IMR-90 (cell line): ENCODE measurements around the gene OTUB2. TPM values are rescaled to one million over a fixed set of nuclear protein-coding genes. Genes with fewer than 3 reads are reported as not detected.

Source experiments
- ATAC-seq: fragments of 200-7000 bp; cut with Tn5 transposase; 2 replicates; pipeline ENCODE4 v1.9.1; 2020; ENCODE audit warnings: low read depth, mild to moderate bottlenecking, moderate library complexity
- BruUV-seq: library from RNA; stranded (reverse); fragments of 400-500 nt; replicated peaks from 2 replicates; lab custom pipeline; 2021; lab: Mats Ljungman, UMichigan
- CTCF ChIA-PET: fragments of 300-600 bp; formaldehyde crosslinking; extraction: SDS; loops from one replicate; lab custom pipeline; 2021; ENCODE audit warnings: antibody characterized with exemption; lab: Yijun Ruan, JAX
- POLR2A ChIA-PET: fragments of 300-600 bp; sonication (Branson Sonifier 250); formaldehyde crosslinking; loops from one replicate; lab custom pipeline; 2022; ENCODE audit warnings: antibody characterized with exemption; ENCODE audit not compliant: unreplicated experiment; lab: Charles Lee
- DNase-seq: peaks from one replicate; pipeline ENCODE4 v3.0.0; 2013
- H2AFZ ChIP-seq: replicated peaks from 2 replicates; pipeline ENCODE3; 2013; ENCODE audit warnings: low read length, mild to moderate bottlenecking; ENCODE audit not compliant: poor library complexity
- H2AK5ac ChIP-seq: 2 replicates; pipeline ENCODE4 v1.6.1; 2013; ENCODE audit warnings: low read depth, low read length, inconsistent platforms
- H2AK9ac ChIP-seq: replicated peaks from 2 replicates; pipeline ENCODE3; 2013; ENCODE audit warnings: mild to moderate bottlenecking, low read depth, low read length, moderate library complexity; ENCODE audit not compliant: poor library complexity
- H2BK120ac ChIP-seq: 2 replicates; pipeline ENCODE4 v1.6.1; 2013; ENCODE audit warnings: low read depth, low read length, inconsistent platforms
- H2BK15ac ChIP-seq: 3 replicates; pipeline ENCODE4 v1.6.1; 2013; ENCODE audit warnings: low read depth, low read length, inconsistent platforms
- H2BK20ac ChIP-seq: 2 replicates; pipeline ENCODE4 v1.6.1; 2013; ENCODE audit warnings: low read depth, mild to moderate bottlenecking, inconsistent platforms, low read length, moderate library complexity
- H2BK5ac ChIP-seq: 2 replicates; pipeline ENCODE4 v1.6.1; 2013; ENCODE audit warnings: mild to moderate bottlenecking, low read depth, low read length, inconsistent platforms; ENCODE audit not compliant: poor library complexity, severe bottlenecking
- H3K14ac ChIP-seq: replicated peaks from 2 replicates; pipeline ENCODE4 v1.6.1; 2013; ENCODE audit warnings: low read depth, low read length, inconsistent platforms
- H3K18ac ChIP-seq: 2 replicates; pipeline ENCODE4 v1.6.1; 2013; ENCODE audit warnings: low read depth, low read length, control low read depth
- H3K23ac ChIP-seq: 2 replicates; pipeline ENCODE4 v1.6.1; 2013; ENCODE audit warnings: low read depth, low read length, inconsistent platforms
- H3K27ac ChIP-seq: 2 replicates; pipeline ENCODE4 v1.5.1; 2013; ENCODE audit warnings: mild to moderate bottlenecking, control low read depth, low read length; ENCODE audit not compliant: insufficient read depth
- H3K27me3 ChIP-seq: 2 replicates; pipeline ENCODE4 v1.6.1; 2013; ENCODE audit warnings: low read length; ENCODE audit not compliant: control insufficient read depth, insufficient read depth
- H3K36me3 ChIP-seq: 2 replicates; pipeline ENCODE4 v1.6.1; 2013; ENCODE audit warnings: low read length, mixed read lengths; ENCODE audit not compliant: control insufficient read depth, insufficient read depth
- H3K4ac ChIP-seq: 2 replicates; pipeline ENCODE4 v1.6.1; 2013; ENCODE audit warnings: low read depth, low read length, inconsistent platforms
- H3K4me1 ChIP-seq: 2 replicates; pipeline ENCODE4 v1.6.1; 2013; ENCODE audit warnings: low read length, mixed read lengths; ENCODE audit not compliant: control insufficient read depth, insufficient read depth
- H3K4me2 ChIP-seq: 2 replicates; pipeline ENCODE4 v1.6.1; 2013; ENCODE audit warnings: low read depth, mild to moderate bottlenecking, control low read depth, low read length, moderate library complexity
- H3K4me3 ChIP-seq: 2 replicates; pipeline ENCODE4 v1.5.1; 2013; ENCODE audit warnings: low read depth, mild to moderate bottlenecking, control low read depth, low read length, moderate library complexity; ENCODE audit not compliant: insufficient read depth
- H3K56ac ChIP-seq: 2 replicates; pipeline ENCODE4 v1.6.1; 2013; ENCODE audit warnings: low read length, inconsistent platforms; ENCODE audit not compliant: insufficient read depth; ENCODE audit errors: extremely low read depth
- H3K79me1 ChIP-seq, 2 experiments: 2 replicates each; pipeline ENCODE4 v1.6.1; 2013; ENCODE audit warnings: low read length in 2 of 2, inconsistent platforms in 1 of 2, low read depth in 1 of 2
- H3K9ac ChIP-seq: 2 replicates; pipeline ENCODE4 v1.6.1; 2013; ENCODE audit warnings: low read depth, low read length, control low read depth
- H3K9me1 ChIP-seq: 2 replicates; pipeline ENCODE4 v1.6.1; 2013; ENCODE audit warnings: low read length, inconsistent platforms; ENCODE audit not compliant: insufficient read depth
- H3K9me3 ChIP-seq: 2 replicates; pipeline ENCODE4 v1.6.1; 2013; ENCODE audit warnings: low read length; ENCODE audit not compliant: control insufficient read depth, insufficient read depth
- H4K20me1 ChIP-seq: 2 replicates; pipeline ENCODE4 v1.6.1; 2013; ENCODE audit warnings: low read length, inconsistent platforms; ENCODE audit not compliant: insufficient read depth
- H4K5ac ChIP-seq: 2 replicates; pipeline ENCODE4 v1.6.1; 2013; ENCODE audit warnings: mild to moderate bottlenecking, low read depth, low read length, control low read depth
- H4K8ac ChIP-seq, 2 experiments: 2 replicates each; pipeline ENCODE4 v1.6.1; 2013; ENCODE audit warnings: low read depth in 2 of 2, low read length in 2 of 2, control low read depth in 1 of 2, inconsistent platforms in 1 of 2
- H4K91ac ChIP-seq: 2 replicates; pipeline ENCODE4 v1.6.1; 2013; ENCODE audit warnings: low read depth, low read length, inconsistent platforms; ENCODE audit not compliant: insufficient read depth
- MXI1 ChIP-seq: IDR thresholded peaks from 2 replicates; pipeline ENCODE4 v1.6.1; 2012; ENCODE audit warnings: low read depth, mild to moderate bottlenecking, low read length, moderate library complexity, borderline replicate concordance
- RAD21 ChIP-seq: IDR thresholded peaks from 2 replicates; pipeline ENCODE4 v1.6.1; 2012; ENCODE audit warnings: low read length, improper control_type of control experiment
- WGBS, 2 experiments: methylation state at CpG; one replicate each; pipeline versions ENCODE4 v1.1.5 to v1.1.7; 2013; ENCODE audit warnings: missing lambda C conversion rate in 2 of 2; ENCODE audit not compliant: insufficient read length in 1 of 2; ENCODE audit errors: extremely low coverage in 2 of 2; 5-methylcytosine and 5-hydroxymethylcytosine counted together
- dilution Hi-C: fragments of 300-500 bp; cut with HindIII; formaldehyde crosslinking; loops from one replicate; pipeline ENCODE4 v1.14.3; 2018; ENCODE audit warnings: low sequenced_read_pairs; ENCODE audit not compliant: unreplicated experiment
- in situ Hi-C: fragments of 300-500 bp; cut with MboI; formaldehyde crosslinking; loops from 3 replicates; pipeline ENCODE4 v1.14.3; 2019; ENCODE audit warnings: low sequenced_read_pairs, inconsistent platforms, mixed read lengths
- intact Hi-C: fragments of 100-400 bp; cut with micrococcal nuclease; formaldehyde crosslinking; loops from 2 replicates; pipeline ENCODE4 v1.10.0; 2022
- polyA plus RNA-seq, 3 experiments: library from polyadenylated mRNA; depleted of rRNA; stranded (reverse); fragments of >200 nt; gene quantifications; 2 replicates each; pipeline ENCODE4 v1.2.3, GENCODE V29; 2012; ENCODE audit warnings: low replicate concordance in 1 of 3
- total RNA-seq: library from RNA; depleted of rRNA; stranded (reverse); fragments of >200 nt; gene quantifications from 2 replicates; pipeline ENCODE4 v1.2.3, GENCODE V29; 2012

OTUB2 gene
- total and polyA plus RNA-seq, 2 of the 4 experiments (the other 2 are of a cell fraction) = 1.1 to 2.5 TPM

- no peaks in the 10 kb centered on the region for H3K36me3 ChIP-seq
- no peak overlapping the region for H3K4ac ChIP-seq
- TF ChIP-seq MXI1 (no peak), RAD21 (no peak)
- no peak overlapping the region for H2BK120ac ChIP-seq
- ChIA-PET POLR2A (no interaction called here), CTCF (interaction anchor here (0.7 to 1.6 kb wide), 2 partner anchors 79 to 1112 kb away, joined by 3 to 4 read pairs; no protein-coding TSS in a partner anchor)
- no peaks in the 10 kb centered on the region for H3K9me1 ChIP-seq
- ATAC-seq (no peak), DNase-seq (no peak)
- H3K9me3 ChIP-seq = no peaks in the 10 kb centered on the region
- H3K4me3 ChIP-seq = no peak overlapping the region
- H3K18ac ChIP-seq = no peak overlapping the region
- dilution Hi-C loops (no loop called here), intact Hi-C loops (no loop called here), in situ Hi-C loops (no loop called here)
- no peak overlapping the region for H3K14ac ChIP-seq
- H2BK20ac ChIP-seq = no peak overlapping the region
- H3K4me2 ChIP-seq = no peak overlapping the region
- H3K23ac ChIP-seq = no peak overlapping the region
- WGBS, 2 experiments = 83% methylated on average over 2 of the region's 6 CpGs; no CpG with 5 or more reads in 1 of the 2 experiments
- no peak overlapping the region for H2AFZ ChIP-seq
- H3K27ac ChIP-seq = no peak overlapping the region
- no peak overlapping the region for H3K56ac ChIP-seq
- no peak overlapping the region for H4K91ac ChIP-seq
- no TSS peak for BruUV-seq
- no peak overlapping the region for H2AK9ac ChIP-seq
- no peaks in the 10 kb centered on the region for H3K79me1 ChIP-seq
- H4K20me1 ChIP-seq = no peaks in the 10 kb centered on the region
- peaks cover 31% of the 10 kb centered on the region for H3K27me3 ChIP-seq
- no peak overlapping the region for H4K8ac ChIP-seq
- H3K4me1 ChIP-seq = no peaks in the 10 kb centered on the region
- no peak overlapping the region for H3K9ac ChIP-seq
- H2AK5ac ChIP-seq = no peak overlapping the region
- H2BK15ac ChIP-seq = no peak overlapping the region
- H2BK5ac ChIP-seq = no peak overlapping the region
- no peak overlapping the region for H4K5ac ChIP-seq
These were observed 6.8 kb upstream of the OTUB2 start for GRCh38 chr14:94019329-94019728.
